CD4-positive, alpha-beta T cell treated with Interleukin-6 for 4 hours (primary cell): ENCODE measurements around the gene CCP110.

ENCODE experiments used
- DNase-seq: peaks from one replicate; pipeline ENCODE4 v3.0.0-alpha.2; 2020; ENCODE audit warnings: mixed read lengths

Gene CCP110

GRCh38 chr16:19523559-19524355 lies at the start of gene CCP110:
Gene CCP110 (plus strand): TSS chr16:19523942. CDS start chr16:19527882, 3,940 bp downstream.
- peak; percentile 96 for DNase-seq

- no peak for DNase-seq
Observed at GRCh38 chr16:19474617-19475016, 49.1 kb upstream of the CCP110 start.

GRCh38 chr16:19478505-19478904 lies 45.2 kb upstream of the CCP110 start:
- DNase-seq: no peak

- DNase-seq: no peak
Observed at GRCh38 chr16:19479302-19479721, 44.4 kb upstream of the CCP110 start.

GRCh38 chr16:19481296-19481695 lies 42.4 kb upstream of the CCP110 start:
- no peak for DNase-seq

- DNase-seq: no peak
Observed at GRCh38 chr16:19481769-19482168, 42.0 kb upstream of the CCP110 start.

- DNase-seq: no peak
Observed at GRCh38 chr16:19482291-19482690, 41.5 kb upstream of the CCP110 start.

GRCh38 chr16:19484096-19484495 lies 39.6 kb upstream of the CCP110 start:
- DNase-seq: no peak

- no peak for DNase-seq
Observed at GRCh38 chr16:19485611-19486010, 38.1 kb upstream of the CCP110 start.

- DNase-seq: no peak
Observed at GRCh38 chr16:19486051-19486450, 37.7 kb upstream of the CCP110 start.

GRCh38 chr16:19486750-19487325 lies 36.9 kb upstream of the CCP110 start:
- DNase-seq: no peak

- no peak for DNase-seq
Observed at GRCh38 chr16:19488213-19488640, 35.5 kb upstream of the CCP110 start.

GRCh38 chr16:19490619-19491018 lies 33.1 kb upstream of the CCP110 start:
- no peak for DNase-seq

- DNase-seq: no peak
Observed at GRCh38 chr16:19497176-19497575, 26.6 kb upstream of the CCP110 start.

- no peak for DNase-seq
Observed at GRCh38 chr16:19499006-19499405, 24.7 kb upstream of the CCP110 start.

- no peak for DNase-seq
Observed at GRCh38 chr16:19499481-19499880, 24.3 kb upstream of the CCP110 start.

- DNase-seq: peak; percentile 75
Observed at GRCh38 chr16:19502395-19503131, 21.2 kb upstream of the CCP110 start.

GRCh38 chr16:19503461-19504075 lies 20.2 kb upstream of the CCP110 start:
- no peak for DNase-seq

- no peak for DNase-seq
Observed at GRCh38 chr16:19505600-19506303, 18.0 kb upstream of the CCP110 start.

- no peak for DNase-seq
Observed at GRCh38 chr16:19506965-19507364, 16.8 kb upstream of the CCP110 start.

GRCh38 chr16:19507867-19508266 lies 15.9 kb upstream of the CCP110 start:
- no peak for DNase-seq

- DNase-seq: no peak
Observed at GRCh38 chr16:19512297-19512696, 11.4 kb upstream of the CCP110 start.
